ENCODE data around the gene TBC1D5.
"Not testable (repeated sequence)": the region's sequence is repeated elsewhere in the genome, so short reads cannot be mapped to it uniquely, and the experiment has no call there.

The TBC1D5 gene

GRCh38 chr3:17742102-17742879 lies at the start of gene TBC1D5:
TSS of gene TBC1D5 (minus strand) at chr3:17742631. CDS start at chr3:17508570, 234,061 bp downstream.
- peak; percentile 90 for DNase-seq

GRCh38 chr3:17783426-17783825 lies 41.0 kb upstream of the TBC1D5 start:
- no peak for DNase-seq

DNA sequence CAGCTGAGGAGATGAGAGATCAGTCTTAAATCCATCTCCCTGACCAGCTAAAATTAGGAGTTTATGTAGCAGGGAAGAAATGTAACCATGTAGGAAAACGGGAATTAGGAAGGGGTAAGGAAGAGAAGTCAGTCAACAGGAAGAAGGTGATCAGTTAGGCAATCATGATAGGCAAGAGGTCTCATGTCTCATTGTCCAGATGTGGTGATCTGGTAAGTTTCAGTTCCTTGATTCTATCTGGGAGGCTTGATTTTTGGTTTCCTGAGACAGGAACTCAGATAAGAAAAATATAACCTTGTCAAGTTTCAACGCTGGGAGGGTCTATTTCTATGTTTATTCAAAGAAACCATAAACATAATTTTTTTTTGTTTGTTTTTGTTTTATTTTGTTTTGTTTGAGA lies 40.3 kb upstream of the TBC1D5 start:
- no peak for DNase-seq

- DNase-seq, result not testable (repeated sequence)
These were observed 37.9 kb upstream of the TBC1D5 start for GRCh38 chr3:17780369-17780768.

DNA sequence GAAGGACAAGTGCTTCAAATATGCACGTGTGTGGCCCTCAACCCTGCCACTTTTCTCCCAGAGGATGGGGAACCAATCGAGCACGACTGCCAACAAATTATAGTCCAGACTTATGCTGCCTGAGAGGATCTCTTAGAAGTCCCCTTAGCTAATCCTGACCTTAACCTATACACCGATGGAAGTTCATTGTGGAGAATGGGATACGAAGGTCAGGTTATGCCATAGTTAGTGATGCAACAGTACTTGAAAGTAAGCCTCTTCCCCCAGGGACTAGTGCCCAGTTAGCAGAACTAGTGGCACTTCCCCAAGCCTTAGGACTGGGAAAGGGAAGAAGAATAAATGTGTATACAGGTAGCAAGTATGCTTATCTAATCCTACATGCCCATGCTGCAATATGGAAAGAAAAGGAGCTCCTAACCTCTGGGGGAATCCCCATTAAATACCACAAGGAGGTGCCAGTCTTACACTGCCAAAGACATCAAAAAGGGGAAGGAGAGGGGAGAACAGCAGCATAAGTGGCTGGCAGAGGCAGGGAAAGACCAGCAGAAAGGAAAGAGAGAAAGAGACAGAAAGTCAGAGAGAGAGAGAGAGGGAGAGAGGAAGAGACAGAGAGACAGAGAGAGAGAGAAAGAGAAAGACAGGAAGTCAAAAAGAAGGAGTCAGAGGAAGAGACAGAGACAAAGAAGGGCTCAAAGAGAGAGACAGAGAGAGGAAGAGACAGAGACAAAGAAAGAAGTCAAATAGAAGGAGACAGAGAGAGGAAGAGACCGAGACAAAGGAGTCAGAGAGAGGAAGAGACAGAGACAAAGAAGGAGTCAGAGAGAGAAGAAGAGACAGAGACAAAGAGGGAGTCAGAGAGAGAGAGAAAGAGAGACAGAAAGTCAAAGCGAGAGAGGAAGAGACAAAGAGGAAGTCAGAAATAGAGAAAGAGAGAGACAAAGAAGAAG lies 37.1 kb upstream of the TBC1D5 start:
- DNase-seq, result not testable (repeated sequence)

- not testable (repeated sequence) for DNase-seq
These were observed 34.9 kb upstream of the TBC1D5 start for GRCh38 chr3:17777326-17777725.

- DNase-seq, result no peak
These were observed 32.6 kb upstream of the TBC1D5 start for GRCh38 chr3:17775073-17775472.

GRCh38 chr3:17774180-17774910 lies 31.9 kb upstream of the TBC1D5 start:
- DNase-seq, result not testable (repeated sequence)

GRCh38 chr3:17772556-17772955 lies 30.1 kb upstream of the TBC1D5 start:
- no peak for DNase-seq

DNA sequence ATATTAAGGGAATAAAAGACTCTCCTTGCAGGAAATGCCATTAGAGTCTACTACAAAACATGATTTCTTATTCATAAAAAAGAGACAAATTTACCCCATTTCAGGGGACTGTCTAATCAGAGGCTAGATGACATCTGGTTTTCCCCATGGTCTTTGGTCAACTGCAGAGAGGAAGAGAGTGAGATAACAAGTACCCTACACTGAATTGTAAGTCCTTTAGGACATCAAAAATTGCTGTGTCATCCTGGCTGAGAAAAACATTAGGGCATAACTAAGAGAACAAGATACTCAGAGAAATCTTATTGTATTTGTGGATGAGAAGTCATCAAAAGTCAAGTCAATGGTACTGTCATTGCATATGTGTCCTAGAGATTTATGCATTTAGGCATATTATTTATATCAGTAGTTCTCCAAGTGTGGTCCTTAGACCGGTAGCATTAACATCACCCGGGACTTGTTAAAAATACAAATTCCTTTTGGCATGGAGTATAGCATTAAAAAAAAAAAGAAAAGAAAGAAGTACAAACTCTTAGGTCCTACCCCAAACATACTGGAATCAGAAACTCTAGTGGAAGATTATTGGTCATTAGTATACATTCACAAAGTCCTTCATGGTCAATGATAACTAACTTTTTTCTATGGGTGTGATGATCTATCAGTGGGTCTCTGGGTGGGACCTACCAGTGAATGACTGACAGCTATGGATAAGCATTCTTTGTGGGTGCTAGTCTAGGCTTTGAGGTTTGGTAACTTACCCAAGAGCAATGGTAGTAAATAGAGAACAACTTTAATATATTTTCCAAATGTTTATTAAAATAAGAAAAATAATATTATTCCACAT lies 29.0 kb upstream of the TBC1D5 start:
- DNase-seq, result no peak

DNA sequence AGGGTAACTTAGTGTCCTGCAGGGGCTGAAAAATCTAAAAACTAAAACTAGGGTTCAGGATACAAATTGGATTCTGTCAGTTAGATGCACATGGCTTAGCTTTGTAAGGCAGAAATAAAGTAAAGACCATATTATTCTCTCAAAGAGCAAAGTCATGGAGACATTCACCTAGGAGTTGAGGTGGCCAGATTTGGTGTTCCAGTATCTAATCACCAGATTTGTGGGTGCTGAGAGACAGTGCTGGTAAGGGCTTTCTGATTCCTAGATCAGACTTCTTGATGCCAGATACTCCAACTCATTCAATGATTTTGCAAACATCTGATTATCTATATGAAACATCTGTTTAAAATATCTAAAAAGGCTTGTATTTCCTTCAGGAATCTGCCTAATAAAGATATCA lies 28.3 kb upstream of the TBC1D5 start:
- no peak for DNase-seq

GRCh38 chr3:17765819-17766472 lies 23.5 kb upstream of the TBC1D5 start:
- no peak for DNase-seq

GRCh38 chr3:17761563-17761962 lies 19.1 kb upstream of the TBC1D5 start:
- DNase-seq, result no peak

DNA sequence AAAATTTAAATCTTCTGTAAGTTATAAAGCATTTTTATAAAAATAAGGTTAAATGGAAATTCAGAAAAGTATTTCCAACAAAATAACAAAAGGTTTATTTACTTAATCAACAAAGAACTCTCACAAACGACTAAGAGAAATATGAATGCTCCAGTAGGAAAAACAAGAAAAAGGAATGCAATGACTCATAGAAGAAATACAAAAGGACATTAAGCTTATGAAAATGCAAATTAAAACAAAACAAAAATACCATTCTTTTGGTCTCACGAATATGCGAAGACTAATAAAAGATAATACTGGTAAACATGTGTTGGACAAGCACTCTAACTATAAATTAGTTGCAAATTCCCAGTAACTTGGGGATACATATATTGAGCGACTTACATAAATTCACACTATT lies 17.5 kb upstream of the TBC1D5 start:
- no peak for DNase-seq

DNA sequence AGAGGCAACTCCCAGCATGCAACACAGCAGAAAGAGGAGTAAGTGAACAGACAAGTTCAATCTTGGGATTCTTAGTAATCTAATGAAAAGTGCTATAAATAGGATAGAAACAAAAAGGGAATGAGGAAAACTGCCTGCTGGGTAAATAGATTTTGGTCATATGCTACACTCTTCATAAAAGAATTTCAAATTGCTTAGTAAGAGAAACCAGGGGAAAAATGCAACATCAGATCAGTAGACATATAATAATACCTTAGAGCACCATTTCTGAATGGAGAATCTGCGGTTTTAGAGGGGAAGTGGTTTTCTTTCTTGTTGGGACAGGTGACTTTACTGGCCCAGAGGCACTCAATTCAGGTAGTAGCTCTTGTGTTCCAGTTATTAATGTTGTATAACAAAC lies 13.4 kb upstream of the TBC1D5 start:
- no peak for DNase-seq

DNA sequence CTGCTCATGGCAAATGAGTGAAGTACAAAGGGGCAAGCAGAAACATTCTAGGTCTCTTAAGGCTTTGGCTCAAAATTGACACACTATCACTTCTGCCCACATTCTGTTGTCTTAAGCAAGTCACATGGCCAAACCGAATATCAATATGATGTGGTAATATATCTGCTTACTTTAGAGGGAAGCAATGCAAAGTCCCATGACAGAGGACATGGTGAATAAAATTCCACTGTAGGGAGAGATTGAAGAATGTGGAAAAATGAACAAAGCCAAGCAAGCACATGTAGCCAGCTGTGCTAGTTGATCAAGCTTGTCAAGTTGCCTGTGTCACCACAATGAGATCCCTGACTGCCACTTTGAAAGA lies 11.2 kb upstream of the TBC1D5 start:
- DNase-seq, result no peak

GRCh38 chr3:17752876-17753631 lies 10.6 kb upstream of the TBC1D5 start:
- no peak for DNase-seq

DNA sequence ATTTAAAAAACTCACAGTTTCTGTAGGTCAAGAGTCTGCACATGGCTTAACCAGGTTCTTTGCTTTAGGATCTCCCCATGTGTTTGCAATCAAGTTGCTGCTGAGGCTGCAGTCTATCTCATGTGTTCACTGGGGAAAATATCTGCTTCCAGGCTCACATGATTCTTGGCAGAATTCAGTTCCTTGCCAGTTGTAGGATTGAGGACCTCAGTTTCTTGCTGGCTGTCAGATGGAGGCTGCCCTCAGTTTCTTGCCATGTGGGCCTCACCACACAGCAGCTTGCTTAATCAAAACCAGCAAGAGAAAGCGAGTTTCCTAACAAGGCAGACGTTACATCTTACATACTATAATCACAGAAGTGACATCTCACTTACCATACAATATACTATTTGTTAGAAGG lies 10.0 kb upstream of the TBC1D5 start:
- no peak for DNase-seq

- no peak for DNase-seq
These were observed 7.4 kb upstream of the TBC1D5 start for GRCh38 chr3:17749705-17750293.

DNA sequence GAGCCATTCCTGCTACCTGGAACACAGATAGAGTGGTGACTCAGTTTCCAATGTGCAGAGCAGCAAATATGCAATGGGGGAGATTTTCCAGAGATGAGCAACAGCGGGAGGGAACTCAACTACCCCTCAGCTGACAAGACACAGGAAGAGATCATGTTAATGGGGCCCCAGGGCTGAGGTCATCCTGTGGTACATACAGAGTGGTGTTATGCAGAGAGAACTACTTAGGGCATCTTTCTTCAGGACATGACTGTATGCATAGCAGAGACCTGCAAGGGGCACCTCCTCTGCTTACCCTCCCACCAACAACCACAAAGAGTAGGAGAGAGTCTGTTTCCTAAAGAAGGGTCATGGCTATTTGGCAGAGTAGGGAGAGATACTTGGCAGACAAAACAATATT lies 6.8 kb upstream of the TBC1D5 start:
- peak; percentile 4 for DNase-seq

DNA sequence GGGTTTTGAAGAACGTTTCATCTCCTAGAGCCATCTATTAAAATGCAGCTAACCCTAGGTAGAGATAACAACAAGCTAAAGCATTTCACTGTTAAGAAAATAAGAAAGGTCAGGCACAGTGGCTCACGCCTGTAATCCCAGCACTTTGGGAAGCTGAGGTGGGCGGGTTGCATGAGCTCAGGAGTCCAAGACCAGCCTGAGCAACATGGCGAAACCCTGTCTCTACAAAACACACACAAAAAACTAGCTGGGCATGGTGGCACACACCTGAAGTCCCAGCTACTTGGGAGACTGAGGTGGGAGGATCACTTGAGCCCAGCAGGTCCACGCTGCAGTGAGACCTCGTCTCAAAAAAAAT lies 5.4 kb upstream of the TBC1D5 start:
- no peak for DNase-seq
